ENCODE measurements around the gene TAMALIN.
A peak's percentile ranks its signal among the peaks of the same experiment; 100 is the strongest.

The TAMALIN gene

DNA sequence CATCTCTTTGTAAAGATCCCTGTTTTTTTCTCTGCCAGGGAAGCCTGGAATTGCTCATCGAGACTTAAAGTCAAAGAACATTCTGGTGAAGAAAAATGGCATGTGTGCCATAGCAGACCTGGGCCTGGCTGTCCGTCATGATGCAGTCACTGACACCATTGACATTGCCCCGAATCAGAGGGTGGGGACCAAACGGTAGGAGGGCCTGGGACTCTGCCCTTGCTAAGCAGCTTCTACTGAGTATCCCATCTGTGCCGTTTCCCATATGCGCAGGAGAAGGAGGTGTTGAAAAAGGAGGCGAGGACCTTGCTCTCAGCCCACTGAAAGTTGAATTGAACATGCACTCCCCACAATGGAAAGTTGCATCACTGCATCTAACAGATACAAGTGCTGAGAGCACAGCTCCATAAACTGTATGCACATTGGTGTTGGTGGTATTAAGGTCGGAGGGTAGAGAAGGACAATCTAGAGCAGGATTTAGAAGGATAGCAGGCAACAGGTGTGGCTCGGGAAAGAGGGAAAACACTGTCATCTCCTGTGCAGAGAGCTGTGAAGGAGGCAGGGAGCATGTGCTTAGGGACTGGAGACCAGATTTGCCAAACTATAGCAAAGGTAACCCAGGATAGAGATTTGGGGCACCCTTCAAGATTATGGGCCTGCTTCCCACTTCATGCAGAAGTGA is 21.5 kb upstream of the TAMALIN start:
- DNase-seq: no peak

DNA sequence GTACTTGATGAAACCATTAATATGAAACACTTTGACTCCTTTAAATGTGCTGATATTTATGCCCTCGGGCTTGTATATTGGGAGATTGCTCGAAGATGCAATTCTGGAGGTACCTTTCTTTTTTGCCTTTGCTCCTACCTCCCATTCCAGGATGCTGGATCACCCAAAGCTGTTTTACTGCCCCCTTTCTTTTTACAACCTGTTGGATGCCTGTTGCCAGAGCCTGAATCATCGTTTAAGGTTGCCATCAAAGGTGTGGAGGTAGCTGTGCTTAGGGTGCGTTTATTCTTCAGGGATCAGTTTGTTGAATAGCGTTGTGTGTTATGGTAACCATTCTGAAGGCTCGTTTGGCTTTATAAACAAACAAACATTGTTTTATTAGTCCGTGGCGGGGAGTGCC is 19.9 kb upstream of the TAMALIN start:
- DNase-seq: no peak

DNA sequence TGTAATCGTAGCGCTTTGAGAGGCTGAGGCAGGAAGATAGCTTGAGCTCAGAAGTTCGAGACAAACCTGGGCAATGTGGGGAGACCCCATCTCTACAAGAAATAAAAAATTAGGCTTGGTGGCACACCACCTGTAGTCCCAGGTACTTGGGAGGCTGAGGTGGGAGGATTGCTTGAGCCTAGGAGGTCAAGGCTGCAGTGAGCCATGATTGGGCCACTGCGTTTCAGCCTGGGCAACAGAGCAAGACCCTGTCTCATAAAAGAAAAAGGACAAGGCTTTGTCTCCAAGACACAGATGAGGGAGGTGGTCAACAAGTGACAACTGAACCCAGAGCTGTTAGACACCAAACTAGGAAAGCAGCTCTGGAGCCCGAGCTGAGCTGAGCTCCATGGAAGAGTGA is 14.5 kb upstream of the TAMALIN start:
- no peak for DNase-seq

DNA sequence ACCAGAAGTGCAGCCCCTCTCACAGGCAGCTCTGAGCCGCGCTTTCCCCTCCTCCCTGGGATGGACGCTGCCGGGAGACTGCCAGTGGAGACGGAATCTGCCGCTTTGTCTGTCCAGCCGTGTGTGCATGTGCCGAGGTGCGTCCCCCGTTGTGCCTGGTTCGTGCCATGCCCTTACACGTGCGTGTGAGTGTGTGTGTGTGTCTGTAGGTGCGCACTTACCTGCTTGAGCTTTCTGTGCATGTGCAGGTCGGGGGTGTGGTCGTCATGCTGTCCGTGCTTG is 12.3 kb upstream of the TAMALIN start:
- no peak for DNase-seq

DNA sequence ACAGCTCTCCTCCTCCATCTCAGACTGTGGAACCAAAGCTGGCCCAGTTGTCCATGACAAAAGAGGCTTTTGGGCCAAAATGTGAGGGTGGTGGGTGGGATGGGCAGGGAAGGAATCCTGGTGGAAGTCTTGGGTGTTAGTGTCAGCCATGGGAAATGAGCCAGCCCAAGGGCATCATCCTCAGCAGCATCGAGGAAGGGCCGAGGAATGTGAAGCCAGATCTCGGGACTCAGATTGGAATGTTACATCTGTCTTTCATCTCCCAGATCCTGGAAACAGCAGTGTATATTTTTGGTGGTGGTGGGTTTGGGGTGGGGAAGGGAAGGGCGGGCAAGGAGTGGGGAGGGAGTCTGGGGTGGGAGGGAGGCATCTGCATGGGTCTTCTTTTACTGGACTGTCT is 11.8 kb upstream of the TAMALIN start:
- DNase-seq: no peak

DNA sequence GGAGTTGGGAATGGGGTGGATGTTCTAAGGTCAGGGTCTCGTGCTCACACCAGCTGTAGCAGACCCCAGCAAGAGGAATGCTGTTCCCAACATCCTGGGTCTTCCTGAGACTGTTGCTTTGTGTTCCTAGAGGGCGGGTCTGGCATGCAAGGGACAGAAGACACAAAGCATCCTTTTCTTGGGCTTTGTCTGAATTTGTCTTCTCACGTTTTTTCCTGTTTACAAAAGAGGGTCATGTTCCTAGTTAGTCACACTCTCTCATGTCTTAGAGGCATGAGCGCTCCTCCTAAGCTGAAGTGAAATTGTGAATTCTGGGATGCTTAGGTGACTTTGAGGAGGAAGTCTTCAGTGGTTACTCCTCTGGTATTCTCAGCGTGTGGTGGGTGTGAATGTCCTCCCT is 9.6 kb upstream of the TAMALIN start:
- DNase-seq: no peak

DNA sequence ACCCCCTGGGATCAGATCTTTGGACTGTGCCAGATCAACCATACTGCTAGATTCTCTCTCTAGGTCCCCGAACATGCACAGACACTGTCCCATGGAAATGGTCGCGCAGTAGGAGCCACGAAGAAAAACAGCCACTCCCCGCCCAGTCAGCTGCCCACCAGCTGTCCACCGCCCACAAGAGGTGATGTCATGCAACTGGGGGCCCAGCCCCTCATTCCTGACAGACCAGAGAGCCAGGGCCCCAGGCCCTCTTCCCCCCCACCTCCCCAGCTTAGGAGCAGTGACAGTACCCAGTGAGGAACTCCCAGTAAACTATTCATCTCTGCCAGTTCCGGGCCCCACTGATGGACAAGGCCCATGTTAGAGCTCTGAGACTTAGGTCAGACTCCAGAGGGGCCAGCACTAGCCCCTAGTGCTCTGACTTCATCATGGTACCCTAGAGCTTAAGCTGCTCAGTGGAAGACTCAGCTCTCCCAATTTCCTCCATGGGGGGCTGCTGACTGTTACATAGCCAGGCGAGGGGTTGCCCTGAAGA is 3.7 kb upstream of the TAMALIN start:
- DNase-seq: no peak

DNA sequence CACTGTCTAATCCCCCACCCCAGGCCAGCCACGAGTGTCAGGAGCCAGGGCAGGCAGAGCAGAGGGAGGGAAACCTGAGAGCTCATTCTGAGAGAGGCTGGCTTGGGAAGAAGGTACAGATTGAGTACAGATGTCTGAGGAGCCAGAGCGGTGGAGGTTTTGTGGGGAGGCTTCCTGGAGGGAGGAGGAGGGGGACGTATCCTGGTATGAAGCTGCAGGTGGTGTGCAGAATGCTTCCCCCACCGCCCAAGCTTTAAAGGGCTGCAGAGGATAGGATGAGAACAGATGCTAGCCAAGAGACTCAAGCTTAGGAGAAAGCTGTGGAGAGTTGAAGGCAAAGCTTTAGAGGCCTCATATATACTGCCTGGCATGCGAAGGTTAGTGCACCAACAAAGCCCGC is 3.2 kb upstream of the TAMALIN start:
- no peak for DNase-seq

DNA sequence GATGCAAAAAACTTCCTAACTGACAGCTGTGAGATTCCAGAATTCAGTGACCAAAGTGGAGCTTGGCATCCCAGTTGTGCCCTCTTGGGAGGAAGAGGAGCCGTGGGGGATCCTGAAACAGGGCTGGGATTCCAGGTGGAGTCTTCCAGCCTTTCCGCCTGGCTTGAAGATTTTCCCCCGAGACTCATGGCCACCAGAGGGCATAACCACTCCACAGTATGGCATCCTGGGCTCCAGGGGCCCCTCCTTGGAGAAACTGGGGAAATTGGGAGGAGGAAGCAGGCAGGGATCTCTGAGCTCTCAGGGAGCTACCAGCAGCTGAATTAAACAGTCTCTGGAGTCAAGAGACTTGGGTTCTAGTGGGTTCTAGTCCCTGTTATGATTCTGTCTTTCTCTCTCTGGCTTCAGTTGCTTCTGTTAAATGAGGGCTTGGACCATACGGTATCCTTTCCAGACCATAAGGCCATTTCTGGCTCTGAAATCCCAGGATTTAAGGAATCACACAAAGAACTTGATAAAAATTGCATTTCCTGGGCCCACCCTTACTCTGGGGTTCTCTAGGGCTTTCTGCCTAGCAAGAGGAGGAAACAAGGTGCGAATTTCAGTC is 2.6 kb upstream of the TAMALIN start:
- DNase-seq: no peak

DNA sequence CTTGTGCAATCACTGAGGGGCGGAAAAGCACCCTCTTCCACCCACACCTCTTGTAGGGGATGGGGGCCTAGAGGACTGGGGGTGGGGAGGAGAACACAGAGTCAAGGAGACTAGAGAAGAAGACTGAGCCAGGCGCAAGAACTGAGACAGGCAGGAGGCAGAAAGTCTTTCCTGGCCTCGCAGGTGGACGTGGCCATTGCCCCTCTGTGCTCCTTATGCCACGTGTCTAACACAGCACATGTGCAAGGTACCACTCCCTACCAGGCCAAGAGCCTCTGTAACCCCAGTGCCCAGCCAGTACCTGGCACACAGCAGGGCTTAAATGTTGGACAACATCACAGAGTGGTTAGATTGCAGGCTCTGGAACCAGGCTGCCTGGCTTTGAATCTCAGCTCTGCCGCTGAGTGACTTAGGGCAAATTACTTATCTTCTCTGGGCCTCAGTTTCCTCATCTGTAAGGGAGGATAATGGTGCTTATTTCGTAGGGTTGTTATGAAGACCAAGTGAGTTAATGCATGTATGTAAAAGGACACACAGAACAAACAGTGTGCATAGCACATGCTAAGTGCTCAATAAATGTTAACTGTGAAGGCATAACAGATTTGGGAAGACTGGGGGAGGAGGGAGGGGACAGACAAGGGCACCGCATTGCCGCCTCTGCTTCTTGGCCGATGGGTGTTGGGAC is 1.4 kb upstream of the TAMALIN start:
- no peak for DNase-seq

DNA sequence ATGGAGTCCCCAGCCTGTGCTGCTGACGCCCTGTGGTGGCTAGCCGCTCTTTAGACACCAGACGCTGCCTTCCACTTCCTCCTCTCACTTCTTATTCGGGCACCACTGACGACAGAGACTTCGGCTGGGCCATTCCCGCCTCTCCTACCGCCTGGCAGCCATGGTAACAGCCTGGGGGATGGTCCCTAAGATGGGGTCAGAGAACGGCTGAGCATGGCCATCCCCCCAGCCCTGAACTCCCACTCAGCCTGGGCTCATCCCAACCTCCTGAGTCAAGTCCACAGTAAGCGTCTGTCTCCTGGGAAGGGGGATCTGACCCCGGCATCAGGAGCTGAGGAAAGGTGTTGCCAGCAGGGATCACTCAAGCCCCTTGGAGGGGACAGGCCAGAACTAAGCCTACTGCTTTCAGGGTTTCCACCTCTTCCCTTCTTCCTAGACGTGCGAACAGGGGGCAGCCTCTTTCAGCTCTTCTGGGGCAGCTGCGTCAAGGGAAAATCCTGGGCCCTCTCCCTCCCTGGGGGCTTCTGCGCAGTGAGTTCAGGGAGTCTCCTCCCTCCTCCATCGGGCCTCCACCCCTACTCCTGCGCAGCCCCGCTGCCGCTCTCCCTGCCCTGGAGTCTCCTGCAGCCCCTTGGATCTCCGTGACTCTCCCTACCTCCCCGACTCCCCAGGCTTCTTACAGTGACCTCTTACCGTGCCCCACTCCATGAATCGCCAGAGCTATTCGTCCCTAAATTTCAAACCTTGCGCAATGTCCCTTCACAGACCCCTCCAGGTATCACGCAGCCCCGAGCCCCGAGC is 643 bp upstream of the TAMALIN start:
- no peak for DNase-seq

DNA sequence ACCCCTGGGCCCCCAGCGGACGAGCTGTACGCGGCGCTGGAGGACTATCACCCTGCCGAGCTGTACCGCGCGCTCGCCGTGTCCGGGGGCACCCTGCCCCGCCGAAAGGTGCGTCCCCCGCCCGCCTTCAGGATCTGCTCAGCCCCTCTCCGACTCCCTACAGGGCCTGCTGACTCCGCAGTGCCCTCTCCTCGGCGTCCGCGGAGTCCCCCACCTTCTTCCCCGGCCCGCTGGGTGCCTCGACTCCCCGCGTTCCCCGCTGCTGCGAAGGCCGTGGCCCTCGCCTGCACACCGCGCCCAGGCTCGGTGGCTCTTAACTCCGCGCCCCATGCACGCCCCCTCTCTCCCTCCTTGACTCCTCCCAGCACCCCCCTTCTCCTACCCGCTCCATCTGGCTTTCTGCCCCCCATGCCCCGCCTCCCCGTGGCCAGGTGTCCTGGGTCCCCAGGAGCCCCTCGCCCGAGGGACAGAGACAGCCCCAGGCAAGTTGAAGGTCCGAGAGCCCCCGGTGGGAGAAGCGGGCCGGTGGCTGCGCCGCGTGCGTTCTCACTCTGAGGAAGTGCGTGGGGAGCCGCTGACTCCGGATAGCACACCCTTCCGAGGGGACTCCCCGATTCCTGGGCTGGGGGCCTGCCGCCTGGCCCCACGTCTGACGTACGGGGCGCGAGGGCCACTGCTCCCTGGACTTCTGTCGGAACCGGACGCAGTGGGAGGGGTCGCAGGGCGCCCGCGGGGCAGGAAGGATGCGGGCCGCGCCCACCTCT is 594 bp downstream of the TAMALIN start:
- peak in 1 of 4 experiments; percentile 35 for DNase-seq

DNA sequence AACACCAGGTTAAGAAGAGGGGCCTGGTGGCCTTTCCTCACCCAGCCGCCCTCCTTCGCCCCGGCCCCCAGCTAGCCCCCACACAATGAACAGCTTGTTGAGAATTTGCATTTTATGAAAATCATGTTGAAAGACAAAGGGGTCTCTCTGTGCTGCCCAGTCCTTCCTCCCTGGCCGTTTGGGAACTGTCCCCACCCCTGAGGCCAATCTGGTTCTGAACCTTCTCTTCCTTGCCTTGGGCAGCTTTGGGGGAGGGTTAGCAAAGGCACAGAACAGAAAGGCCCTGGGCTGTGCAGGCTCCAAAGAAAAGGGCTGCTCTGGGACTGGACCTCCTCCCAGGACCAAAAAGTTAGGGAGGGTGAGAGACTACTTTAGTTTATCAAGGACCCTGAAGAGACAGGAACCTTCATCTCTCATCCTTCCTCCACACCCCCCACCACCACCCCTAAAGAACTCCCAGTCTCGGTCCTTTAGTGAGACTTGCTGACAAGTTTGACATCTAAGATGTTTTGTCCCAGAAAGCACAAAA is 1.3 kb downstream of the TAMALIN start:
- DNase-seq: no peak

DNA sequence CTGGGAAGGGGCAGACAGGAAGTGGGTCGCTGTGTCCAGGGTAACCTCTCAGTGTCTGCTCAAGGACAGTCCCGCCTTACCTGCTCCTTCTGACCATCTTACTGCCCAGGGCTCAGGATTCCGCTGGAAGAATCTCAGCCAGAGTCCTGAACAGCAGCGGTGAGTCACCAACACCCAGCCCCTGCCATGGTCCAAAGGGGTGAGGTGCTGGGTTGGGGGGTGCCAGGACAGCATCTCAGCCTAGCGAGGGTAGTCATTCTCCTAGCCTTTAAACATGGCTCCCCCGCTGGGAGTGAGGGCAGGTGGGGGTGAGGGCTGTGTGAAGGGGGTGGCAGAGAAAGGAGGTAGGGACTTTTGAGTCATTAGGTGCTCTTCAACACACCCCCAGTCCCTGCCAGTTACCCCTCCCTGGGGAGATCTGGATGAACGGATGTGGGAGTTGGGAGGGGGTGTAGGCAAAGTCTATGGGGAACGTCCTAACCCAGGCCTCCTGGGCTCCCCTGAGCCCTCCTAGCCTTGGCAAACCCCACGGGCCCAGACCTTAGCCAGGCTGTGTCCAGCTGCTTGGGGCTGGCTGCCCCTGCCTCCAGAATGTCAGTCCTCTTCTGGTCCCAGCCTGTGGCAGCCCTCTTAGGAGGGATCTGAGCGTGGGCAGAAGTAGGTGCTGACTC is 2.5 kb downstream of the TAMALIN start:
- no peak for DNase-seq

DNA sequence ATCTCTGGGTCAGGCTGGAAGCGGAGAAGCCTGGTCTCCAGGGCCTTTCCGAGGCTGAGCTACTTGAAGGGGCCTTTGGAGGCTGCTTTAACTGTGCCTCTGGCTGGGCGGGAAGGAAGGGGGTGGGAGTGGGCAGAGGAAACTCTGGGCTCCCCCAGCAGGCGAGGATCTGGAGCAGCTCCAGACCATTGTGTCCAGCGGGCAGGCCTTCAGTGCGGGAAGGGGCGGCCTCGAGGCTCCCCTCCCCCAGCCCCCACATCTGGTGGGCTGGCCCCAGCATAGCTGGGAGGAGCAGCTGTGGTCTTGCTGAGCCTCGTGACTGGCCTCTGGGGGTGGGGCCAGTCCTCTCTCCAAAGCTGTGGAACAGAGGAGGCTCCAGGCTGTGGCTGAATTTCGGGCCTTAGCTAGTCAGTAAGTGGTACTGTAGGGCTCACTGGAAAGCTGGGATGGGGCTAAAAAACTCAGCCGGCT is 3.4 kb downstream of the TAMALIN start:
- no peak for DNase-seq

DNA sequence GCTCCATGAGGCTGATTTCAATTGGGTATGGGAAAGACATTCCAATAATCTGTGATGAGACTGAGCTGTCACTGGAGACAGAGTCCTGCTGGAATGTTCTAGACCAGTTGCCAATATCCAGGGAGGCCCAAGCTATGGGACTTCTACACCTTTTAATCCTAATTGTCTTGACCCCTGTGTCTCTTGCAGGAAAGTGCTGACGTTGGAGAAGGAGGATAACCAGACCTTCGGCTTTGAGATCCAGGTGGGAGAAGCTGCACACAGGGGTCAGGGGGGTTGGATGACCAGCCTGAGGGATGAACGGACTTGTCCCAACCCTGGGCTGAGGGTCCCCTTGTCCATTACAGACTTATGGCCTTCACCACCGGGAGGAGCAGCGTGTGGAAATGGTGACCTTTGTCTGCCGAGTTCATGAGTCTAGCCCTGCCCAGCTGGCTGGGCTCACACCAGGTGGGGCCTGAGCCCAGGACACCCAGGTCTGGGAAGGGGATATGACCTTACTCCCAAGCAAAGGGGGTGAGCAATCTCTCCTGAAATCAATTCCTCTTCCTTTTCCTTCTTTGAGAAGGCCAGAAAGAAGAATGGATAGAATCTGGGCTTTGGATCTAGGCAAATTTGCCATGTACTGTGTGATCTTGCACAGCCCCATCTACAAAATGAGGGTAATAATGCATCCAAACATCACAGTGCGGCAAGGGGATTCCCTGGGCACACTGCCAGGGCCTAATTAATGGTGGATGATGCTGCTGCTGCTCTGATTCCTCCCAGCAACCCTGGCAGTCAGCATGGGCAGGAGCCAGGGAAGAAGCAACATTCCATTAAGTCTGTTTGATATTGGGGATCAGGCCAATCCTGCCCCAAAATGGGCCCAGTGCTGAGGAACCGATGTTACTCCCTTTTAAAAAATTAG is 4.2 kb downstream of the TAMALIN start:
- DNase-seq: no peak

DNA sequence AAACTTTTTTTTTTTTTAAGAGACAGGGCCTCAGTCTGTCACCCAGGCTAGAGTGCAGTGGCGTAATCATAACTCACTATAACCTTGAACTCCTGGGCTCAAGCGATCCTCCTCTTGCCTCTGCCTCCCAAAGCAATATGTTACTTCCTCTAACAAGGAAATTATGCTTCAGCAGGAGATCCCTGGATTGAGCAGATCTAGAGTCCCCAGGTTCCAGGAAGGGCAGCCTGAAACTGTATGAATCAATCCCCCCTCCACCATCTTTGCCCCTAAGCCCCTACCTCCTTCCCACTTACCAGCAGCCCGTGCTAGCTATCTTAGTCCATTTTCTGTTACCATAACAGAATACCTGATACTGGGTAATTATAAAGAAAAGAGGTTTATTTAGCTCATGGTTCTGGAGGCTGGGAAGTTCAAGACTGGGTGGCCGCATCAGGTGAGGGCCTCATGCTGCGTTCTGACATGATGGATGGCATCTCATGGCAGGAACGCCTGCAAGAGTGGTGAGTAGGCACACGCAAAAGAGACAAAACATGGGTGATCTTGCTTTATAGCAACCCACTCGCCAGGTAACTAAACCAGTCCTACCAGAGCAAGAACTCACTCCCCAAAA is 5.0 kb downstream of the TAMALIN start:
- DNase-seq: no peak

DNA sequence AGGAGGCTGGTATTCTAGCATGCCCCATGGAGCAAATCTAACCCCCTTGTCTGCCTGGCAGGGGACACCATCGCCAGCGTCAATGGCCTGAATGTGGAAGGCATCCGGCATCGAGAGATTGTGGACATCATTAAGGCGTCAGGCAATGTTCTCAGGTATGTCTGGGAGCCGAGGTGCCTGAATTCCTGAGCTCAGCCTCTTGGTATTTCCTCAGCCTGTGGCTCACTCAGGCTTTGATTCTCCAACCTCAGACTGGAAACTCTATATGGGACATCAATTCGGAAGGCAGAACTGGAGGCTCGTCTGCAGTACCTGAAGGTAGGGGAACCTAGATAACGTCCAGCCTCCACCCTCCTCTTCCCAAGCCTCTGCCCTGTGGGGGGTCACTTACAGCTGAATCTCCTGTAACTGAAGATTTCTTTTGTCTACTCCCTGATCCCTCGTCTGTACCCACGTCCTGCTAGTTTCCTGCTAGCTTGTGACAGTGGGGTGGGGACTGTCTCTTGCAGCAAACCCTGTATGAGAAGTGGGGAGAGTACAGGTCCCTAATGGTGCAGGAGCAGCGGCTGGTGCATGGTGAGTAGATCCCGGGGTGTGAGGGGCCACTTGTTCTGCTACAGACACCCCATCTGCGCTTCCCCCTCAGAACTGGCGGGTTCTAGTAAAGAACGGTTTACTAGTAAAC is 7.0 kb downstream of the TAMALIN start:
- no peak for DNase-seq

Measured in activated CD4-positive, CD25-positive, alpha-beta regulatory T cell (primary cell).